Thyroid gland (tissue), 4 donors: ENCODE measurements around the gene ERBB2. TPM values are rescaled to one million over a fixed set of nuclear protein-coding genes. Genes with fewer than 3 reads are reported as not detected.
"Not testable (repeated sequence)": the region's sequence is repeated elsewhere in the genome, so short reads cannot be mapped to it uniquely, and the experiment has no call there.

ENCODE experiments used
- DNase-seq, 2 donors: peaks; one replicate each; pipeline ENCODE4 v3.0.0-alpha.2; 2019
- H3K27ac ChIP-seq, 3 donors: fragments of 200-600 bp; sonication (generic); 1 replicate in 2 of 3; 2 replicates in 1 of 3; pipeline ENCODE4 v1.5.1; 2016 to 2019; ENCODE audit warnings: mild to moderate bottlenecking in 1 of 3, moderate library complexity in 1 of 3
- H3K27me3 ChIP-seq: fragments of 200-600 bp; sonication (generic); one replicate; pipeline ENCODE4 v1.5.1; 2019
- H3K36me3 ChIP-seq, 2 donors: fragments of 200-600 bp; sonication (generic); one replicate each; pipeline ENCODE4 v1.5.1; 2016 to 2019
- H3K4me1 ChIP-seq, 2 donors: fragments of 200-600 bp; sonication (generic); one replicate each; pipeline ENCODE4 v1.5.1; 2017 to 2019
- H3K4me3 ChIP-seq, 3 donors: fragments of 200-600 bp; sonication (generic); replicated peaks in 1 of 3; 1 replicate in 2 of 3; 2 replicates in 1 of 3; pipeline ENCODE4 v1.5.1; 2016; ENCODE audit warnings: mild to moderate bottlenecking in 1 of 3
- H3K9me3 ChIP-seq: fragments of 200-600 bp; sonication (generic); one replicate; pipeline ENCODE4 v1.5.1; 2017
- CTCF ChIP-seq, 6 experiments: fragments of 200-600 bp in 3 of 6; fragments of 450-650 bp in 3 of 6; sonication (generic) in 3 of 6; IDR thresholded peaks; one replicate each; pipeline ENCODE4 v1.5.1; 2016 to 2019; ENCODE audit warnings: antibody characterized with exemption in 6 of 6, mild to moderate bottlenecking in 2 of 6, inconsistent platforms in 1 of 6, moderate library complexity in 1 of 6
- POLR2A ChIP-seq, 2 donors: fragments of 450-650 bp; IDR thresholded peaks; one replicate each; pipeline ENCODE4 v1.6.1; 2017; ENCODE audit warnings: antibody characterized with exemption in 2 of 2, mild to moderate bottlenecking in 2 of 2, moderate library complexity in 1 of 2
- WGBS, 2 donors: methylation state at CpG; one replicate each; pipeline ENCODE4 v1.1.5; 2017; 5-methylcytosine and 5-hydroxymethylcytosine counted together
- intact Hi-C: fragments of 100-400 bp; cut with DNase I; formaldehyde crosslinking; loops from one replicate; pipeline ENCODE4 v1.15.1; 2023
- total RNA-seq, 4 donors: library from RNA; depleted of rRNA; stranded (reverse); fragments of >200 nt; gene quantifications; one replicate each; pipeline ENCODE4 v1.2.3, GENCODE V29; 2016

ERBB2 gene
- total RNA-seq, 4 donors from 2014 or later = 74.3 to 170 (median 139) TPM

- Histone ChIP-seq H3K9me3 (no peaks in the 10 kb centered on the region), H3K27ac (no peak overlapping the region), H3K4me1 (no peaks in the 10 kb centered on the region), H3K36me3 (no peaks in the 10 kb centered on the region), H3K27me3 (no peaks in the 10 kb centered on the region), H3K4me3 (no peak overlapping the region)
- 77 to 81% methylated on average over 5 of the region's 5 CpGs for WGBS, 2 donors
- intact Hi-C loops = no loop called here
- TF ChIP-seq CTCF (IDR thresholded peaks at IDR 0.05) = no peak
- TF ChIP-seq POLR2A (IDR thresholded peaks at IDR 0.05) = no peak
- DNase-seq = no peak
Measured at GRCh38 chr17:39763051-39763820, 63.4 kb downstream of the ERBB2 start.

- H3K27ac ChIP-seq, H3K36me3 ChIP-seq, H3K27me3 ChIP-seq, intact Hi-C loops, H3K4me1 ChIP-seq, H3K4me3 ChIP-seq, H3K9me3 ChIP-seq, DNase-seq: not testable (repeated sequence)
- WGBS, 2 donors = 76 to 90% methylated on average over 3 of the region's 3 CpGs
Measured at GRCh38 chr17:39764171-39764570, 64.3 kb downstream of the ERBB2 start.

- intact Hi-C loops = no loop called here
- Histone ChIP-seq H3K27me3 (no peaks in the 10 kb centered on the region), H3K4me3 (no peak overlapping the region), H3K27ac (no peak overlapping the region), H3K36me3 (no peaks in the 10 kb centered on the region), H3K4me1 (no peaks in the 10 kb centered on the region), H3K9me3 (no peaks in the 10 kb centered on the region)
- WGBS, 2 donors = 40 to 81% methylated on average over 3 of the region's 3 CpGs
- TF ChIP-seq CTCF (IDR thresholded peaks at IDR 0.05) (no peak), POLR2A (IDR thresholded peaks at IDR 0.05) (no peak)
- DNase-seq = no peak
Measured at GRCh38 chr17:39765175-39765574, 65.3 kb downstream of the ERBB2 start.

GRCh38 chr17:39765766-39766165, 65.9 kb downstream of the ERBB2 start:
- WGBS, 2 donors = 94 to 96% methylated on average over 18 of the region's 18 CpGs
- H3K9me3 ChIP-seq = no peaks in the 10 kb centered on the region
- H3K27ac ChIP-seq = no peak overlapping the region
- DNase-seq = no peak
- no peak overlapping the region for H3K4me3 ChIP-seq
- no peaks in the 10 kb centered on the region for H3K36me3 ChIP-seq
- no peak for TF ChIP-seq POLR2A (IDR thresholded peaks at IDR 0.05)
- TF ChIP-seq CTCF (IDR thresholded peaks at IDR 0.05) = no peak
- H3K4me1 ChIP-seq = no peaks in the 10 kb centered on the region
- H3K27me3 ChIP-seq = no peaks in the 10 kb centered on the region
- intact Hi-C loops = no loop called here

GRCh38 chr17:39767147-39767546, 67.3 kb downstream of the ERBB2 start:
- intact Hi-C loops = no loop called here
- Histone ChIP-seq H3K4me3 (no peak overlapping the region), H3K27me3 (no peaks in the 10 kb centered on the region), H3K4me1 (no peaks in the 10 kb centered on the region), H3K9me3 (no peaks in the 10 kb centered on the region), H3K36me3 (no peaks in the 10 kb centered on the region), H3K27ac (no peak overlapping the region)
- no peak for DNase-seq
- WGBS, 2 donors = 56 to 62% methylated on average over 3 of the region's 3 CpGs
- TF ChIP-seq CTCF (IDR thresholded peaks at IDR 0.05) = no peak
- TF ChIP-seq POLR2A (IDR thresholded peaks at IDR 0.05) = no peak
